Stimulated activated naive CD4-positive, alpha-beta T cell (primary cell): Measurements from ENCODE around the gene PPP6C.
"Not testable (repeated sequence)": the region's sequence is repeated elsewhere in the genome, so short reads cannot be mapped to it uniquely, and the experiment has no call there.

ENCODE experiments used
- DNase-seq, 6 experiments: peaks; one replicate each; lab custom pipeline; 2025; lab: John Stamatoyannopoulos, UW

Gene PPP6C

DNA sequence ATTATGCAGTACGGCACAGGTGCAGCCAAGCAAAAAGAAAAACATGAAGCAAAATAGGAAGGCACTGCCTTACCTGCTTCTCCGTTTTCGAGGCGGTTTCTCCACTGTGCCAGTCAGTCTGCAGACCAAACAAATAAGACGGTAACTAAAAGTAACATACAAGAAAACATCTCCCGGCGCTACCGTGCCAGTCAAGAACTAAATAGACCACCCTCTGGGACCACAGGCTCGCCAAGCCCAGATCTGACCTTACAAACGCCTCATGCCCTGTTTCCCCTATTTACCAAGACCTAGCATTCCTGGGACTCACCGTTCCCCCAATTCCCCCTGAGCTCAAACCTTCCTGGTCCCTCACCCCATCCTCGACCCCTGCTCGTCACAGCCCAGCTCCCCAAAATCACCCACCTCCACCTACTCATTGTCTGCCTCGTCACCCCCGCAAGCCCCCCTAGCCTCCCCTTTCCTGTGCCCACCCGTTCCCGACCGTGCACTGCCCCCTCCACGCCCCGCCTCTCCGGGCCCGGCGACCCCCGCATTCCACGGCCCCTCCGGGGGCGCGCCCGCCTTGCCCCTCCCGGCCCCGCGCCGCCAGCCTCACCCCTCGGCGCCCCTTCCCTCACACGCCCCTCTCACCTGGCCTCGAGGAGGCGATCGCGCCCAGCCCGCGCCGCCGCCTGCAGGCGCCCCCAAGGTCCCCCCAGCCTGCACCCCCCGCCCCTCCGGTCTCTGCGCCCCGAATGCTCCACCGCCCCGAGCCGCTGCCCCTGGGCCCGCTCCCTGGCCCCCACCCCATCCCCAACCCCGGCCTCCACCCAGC lies 46.8 kb downstream of the PPP6C start:
- DNase-seq = peak in 3 of 6 experiments; percentile 7 to 19 (median 18)

DNA sequence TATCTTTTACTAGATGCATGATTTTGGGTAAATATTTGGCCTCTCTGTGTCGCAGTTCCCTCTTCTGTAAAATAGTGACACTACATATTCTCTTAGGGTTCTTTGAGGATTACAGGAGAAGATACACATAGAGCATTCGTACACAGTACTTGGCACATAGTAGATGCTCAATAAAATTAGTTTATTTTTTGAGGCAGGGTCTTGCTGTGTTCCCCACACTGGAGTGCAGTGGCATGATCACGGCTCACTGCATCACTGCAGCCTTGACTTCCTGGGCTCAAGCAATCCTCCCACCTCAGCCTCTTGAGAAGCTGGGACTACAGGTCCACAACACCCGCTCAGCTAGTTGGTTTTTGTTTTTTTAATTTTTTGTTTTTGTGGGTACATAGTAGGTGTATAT lies 47.9 kb downstream of the PPP6C start:
- no peak for DNase-seq

DNA sequence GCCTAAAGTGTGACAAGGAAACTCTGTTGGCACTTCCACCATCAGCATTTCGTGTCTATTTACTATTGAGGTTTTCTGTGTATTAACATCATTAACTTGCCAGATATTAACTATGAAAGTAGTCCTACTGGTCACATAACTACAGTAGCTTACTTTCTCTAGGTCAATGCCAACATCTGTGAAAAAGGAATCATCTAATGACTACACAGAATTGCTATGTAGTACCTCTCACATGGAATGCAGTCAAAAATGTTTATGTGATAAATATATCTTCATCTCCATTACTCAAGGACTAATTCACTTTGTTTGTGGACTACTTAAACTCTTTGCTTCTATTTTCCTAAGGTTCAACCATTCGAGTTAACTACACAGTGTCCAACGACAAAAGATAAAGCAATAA lies 48.4 kb downstream of the PPP6C start:
- no peak for DNase-seq

DNA sequence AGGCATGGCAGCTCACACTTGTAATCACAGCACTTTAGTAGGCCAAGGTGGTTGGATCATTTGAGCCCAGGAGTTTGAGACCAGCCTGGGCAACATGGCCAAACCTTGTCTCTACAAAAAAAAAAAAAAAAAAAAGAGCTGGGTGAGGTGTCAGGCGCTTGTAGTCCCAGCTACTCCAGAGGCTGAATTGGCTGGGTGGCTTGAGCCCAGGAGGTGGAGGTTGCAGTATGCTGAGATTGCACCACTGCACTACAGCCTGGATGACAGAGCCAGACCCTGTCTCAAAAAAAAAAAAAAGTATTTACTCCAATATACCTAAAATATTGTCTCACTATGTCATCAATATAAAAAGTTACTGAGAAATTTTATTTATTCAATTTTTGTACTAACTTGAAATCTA lies 49.0 kb downstream of the PPP6C start:
- no peak for DNase-seq

DNA sequence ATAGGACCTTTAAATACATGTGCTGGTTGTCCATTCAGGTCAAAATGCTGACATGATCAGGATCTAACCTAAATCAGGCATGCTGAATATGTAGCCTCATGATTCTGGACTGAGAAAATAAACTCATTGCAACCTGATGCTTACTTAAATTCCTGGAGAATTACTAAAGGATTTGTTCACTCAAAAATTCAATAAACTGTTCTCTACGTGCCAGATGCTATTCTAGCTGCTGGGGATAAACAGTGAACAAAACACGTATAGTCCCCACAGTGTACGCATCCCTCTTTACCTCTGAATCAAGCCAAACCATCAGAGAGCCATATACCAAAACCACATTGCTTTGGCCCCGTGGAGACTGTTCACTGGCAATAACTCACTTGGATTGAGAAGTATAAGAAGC lies 52.4 kb downstream of the PPP6C start:
- DNase-seq = no peak

DNA sequence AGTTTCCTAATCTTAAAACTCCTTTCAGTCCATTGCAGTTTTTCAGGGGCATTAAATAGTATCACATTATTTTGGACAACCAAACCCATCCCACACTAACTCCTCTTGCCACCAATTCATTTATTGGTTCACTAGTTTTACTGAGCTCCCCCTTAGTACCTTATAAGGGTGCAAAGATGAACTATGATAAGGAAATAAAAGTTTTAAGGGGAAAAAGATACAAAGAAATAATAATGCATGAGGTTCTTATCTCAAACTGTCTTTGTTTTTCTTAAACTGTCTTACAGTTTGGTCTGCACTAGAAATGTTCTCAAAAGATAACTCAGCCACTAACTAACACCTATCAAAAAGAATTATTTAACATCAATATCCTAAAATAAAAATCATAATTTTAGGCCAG lies 54.6 kb downstream of the PPP6C start:
- DNase-seq = no peak

DNA sequence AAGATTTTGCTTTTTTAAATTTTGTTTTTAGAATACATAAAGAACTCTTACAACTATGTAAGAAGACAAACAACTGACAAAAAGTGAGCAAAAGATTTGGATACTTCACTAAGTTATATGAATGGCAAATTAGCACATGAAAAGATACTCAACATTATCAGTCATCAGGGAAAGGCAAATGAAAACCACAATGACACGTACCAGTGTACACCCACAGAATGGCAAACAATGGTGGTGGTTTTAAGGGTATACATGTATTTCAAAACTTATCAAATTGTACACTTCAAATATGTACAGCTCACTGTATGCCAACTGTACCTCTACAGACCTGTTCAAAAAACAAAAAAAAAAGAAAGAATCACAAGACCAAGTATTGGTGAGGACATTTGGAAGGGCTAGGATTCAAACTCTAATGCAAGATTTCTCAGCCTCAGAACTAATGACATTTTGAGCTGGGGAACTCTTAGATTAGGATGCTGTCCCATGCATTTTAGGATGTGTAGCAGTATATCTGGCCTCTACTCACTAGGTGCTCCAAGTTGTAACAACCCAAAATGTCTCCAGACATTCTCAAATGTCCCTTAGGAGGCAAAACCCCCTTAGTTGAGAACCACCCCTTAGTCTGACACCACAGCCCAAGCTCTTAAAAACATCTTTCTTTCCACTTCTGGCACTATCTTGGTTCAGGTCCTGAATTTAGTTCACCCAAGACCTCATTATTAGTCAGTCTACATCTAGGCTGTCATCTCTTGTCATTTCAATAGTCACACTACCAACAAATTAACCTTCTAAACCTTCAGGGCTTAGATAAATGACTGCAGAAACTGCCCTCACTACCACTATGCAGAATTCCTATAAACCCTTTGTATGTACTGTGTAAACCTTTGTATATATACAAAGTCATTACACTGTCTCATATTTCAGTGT lies 55.9 kb downstream of the PPP6C start:
- no peak for DNase-seq

DNA sequence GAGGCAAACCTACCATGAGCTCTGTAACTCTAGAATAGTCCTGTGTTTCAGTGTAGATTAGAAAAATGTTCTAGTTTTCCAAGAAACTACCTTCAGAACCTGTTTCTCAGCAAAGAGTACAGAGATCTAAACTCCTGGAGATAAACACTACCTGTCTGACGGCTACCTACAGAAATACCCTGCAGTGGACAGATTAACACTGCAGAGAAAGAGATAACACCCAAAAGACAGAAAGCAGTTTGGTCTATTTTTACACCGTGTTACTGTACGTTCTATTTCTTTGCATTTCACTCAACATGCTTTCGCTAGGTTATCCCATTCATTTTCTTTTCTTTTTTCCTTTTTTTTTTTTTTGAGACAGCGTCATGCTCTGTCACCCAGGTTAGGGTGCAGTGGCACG lies 57.8 kb downstream of the PPP6C start:
- DNase-seq = no peak

DNA sequence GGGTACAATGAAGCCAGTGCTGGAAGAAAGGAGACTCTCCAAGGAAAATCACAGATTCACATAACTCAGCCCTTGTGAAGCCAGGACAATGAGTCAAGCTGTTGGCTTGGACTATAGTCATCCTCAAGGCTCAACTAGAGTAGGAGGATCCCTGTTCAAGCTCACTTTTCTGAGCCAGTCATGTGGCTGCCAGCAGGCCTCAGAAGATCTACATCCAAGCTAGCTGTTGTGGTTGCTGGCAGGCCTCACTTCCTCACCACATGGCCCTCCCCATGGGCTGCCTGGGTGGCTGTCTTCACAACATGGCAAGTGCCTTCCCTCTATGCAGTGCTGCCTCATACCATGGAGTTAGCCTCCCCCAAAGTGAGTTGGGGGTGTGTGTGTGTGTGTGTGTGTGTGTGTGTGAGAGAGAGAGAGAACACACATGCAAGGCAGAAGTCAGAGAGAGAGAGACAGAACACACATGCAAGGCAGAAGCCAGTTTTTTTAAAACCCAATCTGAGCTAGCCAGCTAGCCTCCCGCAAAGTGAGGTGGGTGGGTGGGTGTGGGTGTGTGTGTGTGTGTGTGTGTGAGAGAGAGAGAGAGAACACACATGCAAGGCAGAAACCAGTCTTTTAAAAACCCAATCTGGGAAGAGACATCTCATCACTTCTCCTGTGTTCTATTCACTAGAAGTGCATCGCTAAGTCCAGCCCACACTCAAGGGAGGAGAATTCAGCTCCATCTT lies 63.4 kb downstream of the PPP6C start:
- DNase-seq = peak; percentile 71 to 91 (median 81)

DNA sequence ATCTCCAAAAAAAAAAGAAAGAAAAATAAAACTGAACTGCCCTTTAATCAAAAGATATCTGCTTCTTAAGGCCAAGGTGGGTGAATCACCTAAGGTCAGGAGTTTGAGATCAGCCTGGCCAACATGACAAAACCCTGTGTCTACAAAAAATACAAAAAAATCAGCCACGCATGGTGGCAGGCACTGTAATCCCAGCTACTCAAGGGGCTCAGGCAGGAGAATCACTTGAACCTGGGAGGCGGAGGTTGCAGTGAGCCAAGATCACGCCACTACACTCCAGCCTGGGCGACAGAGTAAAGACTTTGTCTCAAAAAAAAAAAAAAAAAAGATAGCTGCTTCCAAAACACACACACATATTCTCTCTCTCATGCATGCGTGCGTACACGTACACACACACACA lies 64.1 kb downstream of the PPP6C start:
- DNase-seq = no peak

DNA sequence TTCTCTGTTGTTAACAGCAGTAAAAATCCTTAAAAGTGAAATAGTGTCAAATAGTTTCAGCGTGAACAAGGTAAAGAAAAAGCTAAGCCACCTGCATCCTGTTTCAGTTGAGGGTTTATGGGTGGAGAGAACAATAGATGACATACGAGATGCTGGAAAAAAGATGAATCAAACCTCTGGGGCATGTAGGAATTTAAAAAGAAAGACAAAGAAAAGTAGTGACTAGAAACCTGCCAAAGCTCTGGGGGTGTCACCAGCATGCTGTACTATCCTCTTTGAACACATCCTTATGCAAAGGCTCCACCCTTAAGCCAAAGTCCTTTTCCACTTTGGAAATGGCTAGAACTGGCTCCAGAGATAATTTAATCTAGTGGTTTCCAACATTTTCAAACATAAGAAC lies 68.5 kb downstream of the PPP6C start:
- peak in 3 of 6 experiments; percentile 8 to 32 (median 30) for DNase-seq

DNA sequence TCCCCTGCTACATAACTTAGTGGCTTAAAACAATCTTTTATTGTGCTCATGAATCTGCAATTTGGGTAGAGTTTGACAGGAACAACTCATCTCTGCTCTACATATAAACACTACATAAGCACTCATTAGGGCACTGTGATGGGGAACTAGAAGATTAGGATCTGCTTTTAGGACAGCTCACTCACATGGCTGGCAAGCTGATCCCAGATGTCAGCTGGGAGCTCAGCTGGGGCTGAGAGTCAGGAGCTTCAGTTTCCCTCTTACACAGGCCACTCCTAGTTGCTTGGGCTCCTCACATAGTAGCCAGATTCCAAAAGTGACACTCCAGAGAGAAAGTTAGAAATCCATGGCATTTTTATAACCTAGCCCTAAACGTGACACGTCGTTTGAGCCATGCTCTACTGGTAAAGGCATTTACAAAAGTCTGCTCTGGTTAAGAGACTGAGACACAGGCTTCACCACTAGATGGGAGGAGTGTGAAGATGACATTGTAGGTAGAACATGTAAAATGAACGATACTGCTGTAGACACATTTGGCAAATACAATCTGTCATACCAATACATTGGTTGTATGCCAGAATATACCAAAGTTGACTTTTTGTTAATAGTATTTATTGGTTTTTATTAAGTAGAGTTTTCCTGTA lies 69.8 kb downstream of the PPP6C start:
- DNase-seq = peak in 3 of 6 experiments; percentile 38 to 57 (median 46)

DNA sequence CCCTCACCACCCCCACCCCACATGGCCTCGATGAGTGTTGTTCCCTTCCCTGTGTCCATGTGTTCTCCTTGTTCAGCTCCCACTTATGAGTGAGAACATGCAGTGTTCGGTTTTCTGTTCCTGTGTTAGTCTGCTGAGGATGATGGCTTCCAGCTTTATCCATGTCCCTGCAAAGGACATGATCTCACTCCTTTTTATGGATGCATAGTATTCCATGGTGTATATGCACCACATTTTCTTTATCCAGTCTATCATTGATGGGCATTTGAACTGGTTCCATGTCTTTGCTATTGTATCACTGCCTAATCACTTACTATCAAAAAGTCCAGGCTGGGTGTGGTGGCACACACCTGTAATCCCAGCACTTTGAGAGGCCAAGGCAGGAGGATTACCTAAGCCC lies 70.9 kb downstream of the PPP6C start:
- not testable (repeated sequence) for DNase-seq

DNA sequence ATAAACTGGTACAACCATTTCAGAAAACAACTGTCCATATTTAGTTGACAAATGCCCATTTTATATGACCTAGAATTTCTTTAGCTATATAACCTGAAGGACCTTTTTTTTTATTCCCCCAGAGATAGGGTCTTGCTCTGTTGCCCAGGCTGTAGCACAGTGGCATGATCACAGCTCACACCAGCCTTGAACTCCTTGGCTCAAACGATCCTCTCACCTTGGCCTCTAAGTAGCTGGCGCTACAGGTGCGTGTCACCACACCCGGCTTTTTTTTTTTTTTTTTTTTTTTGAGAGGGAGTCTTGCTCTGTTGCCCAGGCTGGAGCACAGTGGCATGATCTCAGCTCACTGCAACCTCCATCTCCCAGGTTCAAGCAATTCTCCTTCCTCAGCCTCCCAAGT lies 75.1 kb downstream of the PPP6C start:
- DNase-seq = not testable (repeated sequence)

DNA sequence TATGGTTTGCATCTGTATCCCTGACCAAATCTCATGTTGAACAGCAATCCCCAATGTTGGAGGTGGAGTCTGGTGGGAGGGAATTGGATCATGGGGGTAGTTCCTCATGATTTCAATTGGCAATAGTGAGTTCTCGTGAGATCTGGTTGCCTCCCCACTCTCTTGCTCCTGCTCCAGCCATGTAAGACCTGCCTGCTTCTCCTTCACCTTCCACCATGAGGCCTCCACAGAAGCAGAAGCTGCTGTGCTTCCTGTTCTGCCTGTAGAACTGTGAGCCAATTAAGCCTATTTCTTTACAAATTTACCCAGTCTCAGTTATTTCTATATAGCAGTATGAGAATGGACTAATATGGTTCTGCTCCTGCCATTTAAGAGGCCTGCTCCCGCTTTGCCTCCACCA lies 79.1 kb downstream of the PPP6C start:
- no peak for DNase-seq

DNA sequence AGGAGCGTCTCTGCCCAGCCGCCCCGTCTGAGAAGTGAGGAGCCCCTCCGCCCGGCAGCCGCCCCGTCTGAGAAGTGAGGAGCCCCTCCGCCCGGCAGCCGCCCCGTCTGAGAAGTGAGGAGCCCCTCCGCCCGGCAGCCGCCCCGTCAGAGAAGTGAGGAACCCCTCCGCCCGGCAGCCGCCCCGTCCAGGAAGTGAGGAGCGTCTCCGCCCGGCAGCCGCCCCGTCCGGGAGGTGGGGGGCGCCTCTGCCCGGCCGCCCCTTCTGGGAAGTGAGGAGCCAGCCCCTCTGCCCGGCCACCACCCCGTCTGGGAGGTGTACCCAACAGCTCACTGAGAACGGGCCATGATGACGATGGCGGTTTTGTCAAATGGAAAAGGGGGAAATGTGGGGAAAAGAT lies 81.1 kb downstream of the PPP6C start:
- not testable (repeated sequence) for DNase-seq

DNA sequence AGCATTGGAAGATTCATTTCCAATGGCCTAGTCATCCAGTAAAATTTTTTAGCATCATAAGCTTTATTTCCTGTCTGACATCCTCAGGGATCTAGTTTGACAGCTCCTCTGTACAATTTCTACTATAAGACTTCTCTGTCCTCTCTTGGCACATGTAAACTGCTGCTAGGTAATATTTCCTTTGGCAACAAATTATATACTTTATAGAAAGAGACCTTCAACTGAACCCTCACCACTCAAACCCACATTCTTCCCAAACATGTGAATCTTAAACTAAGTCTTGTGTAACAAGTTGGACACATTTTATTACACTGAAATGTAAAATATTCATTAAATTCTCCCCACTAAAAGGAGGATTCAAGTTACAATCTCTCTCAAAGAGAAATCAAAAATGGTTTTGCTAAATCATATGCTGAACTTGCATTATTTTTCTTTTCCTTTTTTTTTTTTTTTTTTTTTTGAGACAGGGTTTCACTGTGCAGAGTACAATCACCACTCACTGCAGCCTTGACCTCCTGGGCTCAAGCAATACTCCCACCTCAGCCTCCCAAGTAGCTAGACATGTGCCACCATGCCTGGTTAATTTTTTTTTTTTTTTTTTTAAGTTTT lies 83.2 kb downstream of the PPP6C start:
- DNase-seq = no peak

DNA sequence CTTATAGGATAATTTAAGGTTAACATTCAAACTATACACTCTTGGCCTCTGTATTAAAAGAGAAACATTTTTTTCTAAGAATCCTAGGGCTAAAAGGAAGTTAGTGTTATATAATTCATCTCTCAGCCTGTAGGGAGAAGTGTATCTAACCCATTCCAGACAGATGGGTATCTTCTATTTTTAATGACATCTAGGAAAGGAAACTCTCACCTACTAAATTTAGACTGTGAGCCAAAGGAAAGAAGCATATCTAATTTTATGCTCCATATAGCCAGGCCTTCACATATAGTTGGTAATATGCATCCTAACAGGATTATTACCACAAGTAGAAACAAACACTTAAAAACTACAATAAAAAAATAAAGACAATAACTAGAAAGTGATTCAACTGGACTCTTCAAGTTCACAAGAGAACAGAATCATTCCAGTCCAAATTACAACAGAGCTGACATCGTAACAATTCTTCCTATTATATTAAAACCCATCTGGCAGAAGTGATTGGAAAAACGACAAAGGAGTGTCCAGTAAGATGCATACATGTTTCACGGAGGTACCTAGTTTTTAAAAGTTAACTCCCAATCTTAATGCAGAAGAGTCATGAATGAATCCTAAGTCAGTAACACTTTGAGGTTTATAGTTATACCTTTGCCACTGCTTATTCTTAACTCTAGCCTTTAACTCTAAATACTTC lies 85.7 kb downstream of the PPP6C start:
- no peak for DNase-seq

DNA sequence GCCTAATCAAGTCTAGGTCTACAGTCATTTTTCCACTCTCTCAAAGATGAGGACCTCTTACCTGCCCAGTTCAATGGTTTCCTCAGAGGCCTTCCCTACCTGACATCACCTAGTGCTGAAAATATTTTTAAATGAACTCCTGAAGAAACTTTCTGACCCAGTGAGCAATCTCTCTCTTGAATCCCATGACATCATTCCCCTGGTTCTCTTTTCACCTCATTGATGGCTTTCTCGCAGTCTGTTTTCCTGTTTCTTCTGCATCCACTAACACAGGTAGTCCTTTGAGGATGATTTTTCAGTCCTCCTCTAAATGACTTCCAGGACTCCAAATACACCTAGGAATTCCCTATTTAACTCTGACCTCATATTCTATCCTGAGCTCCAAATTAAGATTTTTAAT lies 86.6 kb downstream of the PPP6C start:
- DNase-seq = no peak

DNA sequence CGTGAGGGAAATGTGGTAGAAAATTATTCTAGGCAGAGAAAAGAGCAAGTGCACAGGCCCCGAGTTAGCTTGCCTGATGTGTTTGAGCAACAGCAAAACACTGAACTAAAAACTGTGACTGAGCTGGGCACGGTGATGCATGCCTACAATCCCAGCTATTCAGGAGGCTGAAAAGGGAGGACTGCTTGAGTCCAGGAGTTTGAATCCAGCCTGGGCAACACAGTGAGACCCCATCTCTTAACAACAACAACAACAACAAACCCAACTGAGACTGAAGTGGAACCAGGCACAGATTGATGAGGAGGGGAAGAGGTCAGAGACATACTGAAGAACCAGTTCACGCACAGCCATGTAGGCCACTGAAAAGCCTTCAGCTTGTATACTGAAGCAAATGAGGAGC lies 88.8 kb downstream of the PPP6C start:
- no peak for DNase-seq

DNA sequence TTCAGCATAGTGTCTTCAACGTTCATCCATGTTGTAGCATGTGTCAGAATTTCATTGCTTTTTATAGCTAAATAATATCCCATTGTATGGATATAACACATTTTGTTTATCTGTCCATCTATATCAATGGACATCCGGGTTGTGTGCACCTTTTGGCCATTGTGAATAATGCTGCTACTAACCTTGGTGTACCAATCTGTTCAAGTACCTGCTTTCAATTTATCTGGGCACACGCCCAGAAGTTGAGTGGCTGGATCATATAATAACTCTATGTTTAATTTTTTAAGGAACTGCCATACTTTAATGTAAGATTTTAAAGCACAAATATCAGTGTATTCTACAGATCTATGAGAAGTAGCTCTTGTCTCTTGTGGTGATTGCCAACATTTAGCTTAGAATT lies 89.8 kb downstream of the PPP6C start:
- DNase-seq = no peak
